RWPE1 (cell line): Measurements from ENCODE around the gene KCNMA1.

Experiments
- CTCF ChIA-PET: fragments of 350-600 bp; sonication (Branson Sonifier 250); formaldehyde crosslinking; extraction: SDS; loops from one replicate; lab custom pipeline; 2021; lab: Yijun Ruan, JAX
- POLR2A ChIA-PET: fragments of 400-600 bp; formaldehyde crosslinking; extraction: SDS; loops from one replicate; lab custom pipeline; 2020; ENCODE audit warnings: antibody characterized with exemption; ENCODE audit not compliant: low non-redundant PET; lab: Yijun Ruan, JAX
- DNase-seq: peaks from one replicate; pipeline ENCODE4 v3.0.0; 2012; ENCODE audit warnings: low spot score
- H3K27ac ChIP-seq: fragments of 450-650 bp; 2 replicates; pipeline ENCODE4 v1.5.1; 2017
- CTCF ChIP-seq: fragments of 450-650 bp; conservative IDR thresholded peaks from 2 replicates; pipeline ENCODE4 v1.5.1; 2017; ENCODE audit warnings: low read depth, mild to moderate bottlenecking

KCNMA1 gene

GRCh38 chr10:77620731-77621130 is 16.9 kb downstream of the KCNMA1 start:
- DNase-seq: no peak
- ChIA-PET POLR2A (no interaction called here), CTCF (interaction anchor here (0.5 kb wide), 1 partner anchor 21 kb away, joined by 3 read pairs; no protein-coding TSS in a partner anchor)
- no peak for TF ChIP-seq CTCF
- H3K27ac ChIP-seq: no peak overlapping the region

- TF ChIP-seq CTCF: no peak
- ChIA-PET POLR2A (no interaction called here), CTCF (interaction anchor here (0.5 to 0.6 kb wide), 2 partner anchors 22 to 271 kb away, joined by 3 read pairs; no protein-coding TSS in a partner anchor)
- H3K27ac ChIP-seq: no peak overlapping the region
- DNase-seq: no peak
Measured at GRCh38 chr10:77619964-77620703, 17.5 kb downstream of the KCNMA1 start.

GRCh38 chr10:77618117-77618516 is 19.5 kb downstream of the KCNMA1 start:
- no peak for TF ChIP-seq CTCF
- CTCF ChIA-PET: no interaction called here
- H3K27ac ChIP-seq: no peak overlapping the region
- DNase-seq: no peak
- POLR2A ChIA-PET: no interaction called here

GRCh38 chr10:77616766-77617165 is 20.8 kb downstream of the KCNMA1 start:
- DNase-seq: no peak
- no peak overlapping the region for H3K27ac ChIP-seq
- CTCF ChIA-PET: no interaction called here
- TF ChIP-seq CTCF: no peak
- POLR2A ChIA-PET: no interaction called here

- DNase-seq: no peak
- no peak overlapping the region for H3K27ac ChIP-seq
- TF ChIP-seq CTCF: no peak
- ChIA-PET POLR2A (no interaction called here), CTCF (no interaction called here)
Measured at GRCh38 chr10:77614778-77615625, 22.6 kb downstream of the KCNMA1 start.

GRCh38 chr10:77613476-77614130 is 24.0 kb downstream of the KCNMA1 start:
- TF ChIP-seq CTCF: no peak
- CTCF ChIA-PET: interaction anchor here (0.6 kb wide), 1 partner anchor 543 kb away, joined by 3 read pairs; no protein-coding TSS in a partner anchor
- POLR2A ChIA-PET: no interaction called here
- no peak for DNase-seq
- no peak overlapping the region for H3K27ac ChIP-seq
